Common myeloid progenitor, CD34-positive (primary cell): Measurements from ENCODE around the gene ELOVL7.
"Not testable (repeated sequence)": the region's sequence is repeated elsewhere in the genome, so short reads cannot be mapped to it uniquely, and the experiment has no call there.

ENCODE experiments used
- CTCF ChIA-PET: fragments of 350-600 bp; sonication (Branson Sonifier 250); formaldehyde crosslinking; loops from one replicate; lab custom pipeline; 2021; ENCODE audit warnings: antibody characterized with exemption; lab: Charles Lee
- POLR2A ChIA-PET: fragments of 350-600 bp; sonication (Branson Sonifier 250); formaldehyde crosslinking; loops from one replicate; lab custom pipeline; 2021; ENCODE audit warnings: antibody characterized with exemption; lab: Charles Lee
- DNase-seq, 3 donors: peaks; one replicate each; pipeline versions ENCODE4 v3.0.0 to v3.0.0-alpha.2; 2013
- H3K27ac ChIP-seq, 2 experiments: 1 replicate in 1 of 2; 2 replicates in 1 of 2; pipeline ENCODE4 v1.7.0; 2013; ENCODE audit warnings: inconsistent platforms in 2 of 2, low read length in 2 of 2, mild to moderate bottlenecking in 2 of 2, low read depth in 1 of 2, moderate library complexity in 1 of 2; ENCODE audit not compliant: severe bottlenecking in 2 of 2, insufficient read depth in 1 of 2, poor library complexity in 1 of 2
- H3K27me3 ChIP-seq, 5 experiments: replicated peaks in 2 of 5; 1 replicate in 3 of 5; 2 replicates in 2 of 5; pipeline versions ENCODE4 v1.6.1 to v1.7.0; 2013; ENCODE audit warnings: low read length in 4 of 5, mild to moderate bottlenecking in 2 of 5, moderate library complexity in 2 of 5, inconsistent platforms in 1 of 5; ENCODE audit not compliant: insufficient read depth in 5 of 5, control insufficient read depth in 4 of 5
- H3K36me3 ChIP-seq, 4 experiments: 1 replicate in 2 of 4; 2 replicates in 2 of 4; pipeline versions ENCODE4 v1.6.1 to v1.7.0; 2013; ENCODE audit warnings: low read length in 3 of 4, control low read depth in 1 of 4, mild to moderate bottlenecking in 1 of 4; ENCODE audit not compliant: control insufficient read depth in 4 of 4, insufficient read depth in 4 of 4
- H3K4me1 ChIP-seq, 4 experiments: 1 replicate in 3 of 4; 2 replicates in 1 of 4; pipeline versions ENCODE4 v1.6.1 to v1.7.1; 2013; ENCODE audit warnings: low read length in 3 of 4, mild to moderate bottlenecking in 3 of 4, control low read depth in 1 of 4, inconsistent platforms in 1 of 4, moderate library complexity in 1 of 4; ENCODE audit not compliant: control insufficient read depth in 4 of 4, insufficient read depth in 4 of 4; ENCODE audit errors: control extremely low read depth in 1 of 4
- H3K4me3 ChIP-seq, 7 experiments: 1 replicate in 4 of 7; 2 replicates in 3 of 7; pipeline versions ENCODE4 v1.5.1 to v1.7.0; 2013; ENCODE audit warnings: mild to moderate bottlenecking in 7 of 7, low read length in 6 of 7, moderate library complexity in 6 of 7, inconsistent platforms in 2 of 7, low read depth in 2 of 7, control low read depth in 1 of 7; ENCODE audit not compliant: insufficient read depth in 4 of 7, control insufficient read depth in 1 of 7; ENCODE audit errors: extremely low read depth in 1 of 7
- H3K9me3 ChIP-seq, 5 experiments: 1 replicate in 4 of 5; 2 replicates in 1 of 5; pipeline versions ENCODE4 v1.6.1 to v1.7.1; 2013; ENCODE audit warnings: low read length in 4 of 5, mild to moderate bottlenecking in 2 of 5, inconsistent platforms in 1 of 5, low read depth in 1 of 5, moderate library complexity in 1 of 5; ENCODE audit not compliant: control insufficient read depth in 4 of 5, insufficient read depth in 2 of 5; ENCODE audit errors: control extremely low read depth in 1 of 5
- WGBS: methylation state at CpG from one replicate; pipeline ENCODE4 v1.1.5; 2013; ENCODE audit not compliant: insufficient coverage; 5-methylcytosine and 5-hydroxymethylcytosine counted together

The ELOVL7 gene

DNA sequence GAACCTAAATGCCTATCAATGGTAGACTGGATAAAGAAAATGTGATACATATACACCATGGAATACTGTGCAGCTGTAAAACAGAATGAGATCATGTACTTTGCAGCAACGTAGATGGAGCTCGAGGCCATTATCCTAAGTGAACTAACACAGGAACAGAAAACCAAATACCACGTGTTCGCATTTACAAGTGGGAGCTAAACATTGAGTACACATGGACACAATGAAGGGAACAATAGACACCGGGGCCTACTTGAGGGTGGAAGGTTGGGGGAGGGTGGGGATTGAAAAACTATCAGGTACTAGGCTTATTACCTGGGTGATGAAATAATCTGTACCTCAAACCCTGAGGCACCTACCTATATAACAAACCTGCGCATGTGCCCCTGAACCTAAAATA, 121.7 kb downstream of the ELOVL7 start:
- Histone ChIP-seq H3K4me3 (no peak overlapping the region), H3K27ac (no peak overlapping the region), H3K36me3 (no peaks in the 10 kb centered on the region), H3K4me1 (no peaks in the 10 kb centered on the region), H3K9me3 (no peaks in the 10 kb centered on the region), H3K27me3 (no peaks in the 10 kb centered on the region)
- DNase-seq, result no peak
- WGBS, result 100% methylated on average over 4 of the region's 6 CpGs
- ChIA-PET POLR2A (no interaction called here), CTCF (no interaction called here)

DNA sequence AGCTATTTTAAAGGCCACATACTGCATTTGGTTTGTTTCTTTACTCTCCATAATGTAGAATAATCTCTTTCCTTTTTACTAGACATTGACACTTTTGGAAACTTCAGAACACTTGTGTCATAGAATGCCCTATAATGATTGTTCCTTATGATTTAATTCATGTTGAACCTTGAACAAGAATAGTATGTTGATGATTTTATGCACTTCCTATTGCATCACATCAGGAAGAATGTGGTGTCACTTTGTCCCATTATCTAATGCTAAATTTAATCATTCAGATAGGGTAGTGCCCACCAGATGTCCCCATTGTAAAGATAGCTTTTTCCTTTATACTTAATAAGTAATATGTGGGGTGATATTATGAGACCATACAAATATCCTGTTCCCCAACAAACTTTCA, 124.7 kb downstream of the ELOVL7 start:
- H3K27me3 ChIP-seq, result no peaks in the 10 kb centered on the region
- H3K27ac ChIP-seq, result no peak overlapping the region
- H3K4me1 ChIP-seq, result no peaks in the 10 kb centered on the region
- peaks cover under 1 to 7% (median 2%) of the 10 kb centered on the region in 5 experiments for H3K9me3 ChIP-seq
- ChIA-PET CTCF (interaction anchor here (1.3 to 1.6 kb wide), 3 partner anchors 8 to 72 kb away, joined by 3 to 4 read pairs (median 4); partner anchors contain the start of gene DEPDC1B), POLR2A (no interaction called here)
- no peak overlapping the region for H3K4me3 ChIP-seq
- H3K36me3 ChIP-seq, result no peaks in the 10 kb centered on the region
- peak; percentile 6 to 8 (median 7) for DNase-seq

DNA sequence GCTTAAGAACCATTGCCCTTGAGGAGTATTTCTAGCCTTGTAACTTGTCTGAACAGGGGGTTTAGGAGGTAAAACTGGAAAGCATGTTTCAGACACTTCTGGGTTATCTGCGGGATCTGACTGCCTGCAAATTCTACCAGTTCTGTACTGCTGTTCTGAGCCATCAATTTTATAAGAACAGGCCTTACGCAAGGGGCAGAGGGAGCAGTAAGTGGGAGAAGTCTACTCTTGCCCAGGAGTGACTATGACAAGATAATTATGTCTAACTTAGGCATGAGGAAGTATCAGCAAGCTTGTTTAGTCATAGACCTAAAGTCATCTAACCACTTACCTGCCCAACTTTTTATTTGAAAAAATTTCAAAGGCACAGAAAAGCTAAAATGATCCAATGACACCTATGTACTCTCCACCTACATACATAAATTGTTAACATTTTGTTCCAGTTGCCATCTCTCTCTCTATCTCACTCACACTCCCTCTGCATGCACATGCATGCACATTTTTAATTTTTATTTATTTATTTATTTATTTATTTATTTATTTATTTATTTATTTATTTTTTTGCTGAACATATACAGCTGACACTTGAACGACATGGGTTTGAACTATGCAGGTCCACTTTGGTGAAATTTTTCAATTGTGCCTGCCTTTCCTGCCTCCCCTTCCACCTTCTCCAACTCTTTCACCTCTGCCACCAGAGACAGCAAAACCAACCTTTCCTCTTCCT, 125.7 kb downstream of the ELOVL7 start:
- WGBS, result 94% methylated on average over 3 of the region's 3 CpGs
- CTCF ChIA-PET, result interaction anchor here (0.8 to 1.6 kb wide), 8 partner anchors 9 to 73 kb away, joined by 3 to 4 read pairs (median 3); partner anchors contain the start of gene DEPDC1B
- no peak for DNase-seq
- no peak overlapping the region for H3K27ac ChIP-seq
- no peaks in the 10 kb centered on the region for H3K27me3 ChIP-seq
- POLR2A ChIA-PET, result no interaction called here
- no peak overlapping the region for H3K4me3 ChIP-seq
- peaks cover 1 to 7% (median 2%) of the 10 kb centered on the region in 5 experiments for H3K9me3 ChIP-seq
- no peaks in the 10 kb centered on the region for H3K36me3 ChIP-seq
- H3K4me1 ChIP-seq, result no peaks in the 10 kb centered on the region

DNA sequence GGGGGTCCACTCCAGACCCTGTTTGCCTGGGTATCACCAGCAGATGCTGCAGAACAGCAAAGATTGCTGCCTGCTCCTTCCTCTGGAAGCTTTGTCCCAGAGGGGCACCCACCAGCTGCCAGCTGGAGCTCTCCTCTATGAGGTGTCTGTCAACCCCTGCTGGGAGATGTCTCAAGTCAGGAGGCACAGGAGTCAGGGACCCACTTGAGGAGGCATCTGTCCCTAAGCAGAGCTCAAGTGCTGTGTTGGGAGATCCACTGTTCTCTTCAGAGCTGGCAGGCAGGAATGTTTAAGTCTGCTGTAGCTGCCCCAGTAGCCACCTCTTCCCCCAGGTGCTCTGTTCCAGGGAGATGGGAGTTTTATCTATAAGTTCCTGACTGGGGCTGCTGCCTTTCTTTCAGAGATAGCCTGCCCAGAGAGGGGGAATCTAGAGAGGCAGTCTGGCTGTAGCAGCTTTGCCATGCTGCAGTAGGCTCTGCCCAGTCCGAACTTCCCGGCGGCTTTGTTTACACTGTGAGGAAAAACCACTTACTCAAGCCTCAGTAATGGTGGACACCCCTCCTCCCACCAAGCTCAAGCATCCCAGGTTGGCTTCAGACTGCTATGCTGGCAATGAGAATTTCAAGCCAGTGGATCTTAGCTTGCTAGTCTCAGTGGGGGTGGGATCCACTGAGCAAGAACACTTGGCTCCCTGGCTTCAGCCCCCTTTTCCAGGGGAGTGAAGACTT, 128.7 kb downstream of the ELOVL7 start:
- H3K27ac ChIP-seq, H3K27me3 ChIP-seq, H3K4me3 ChIP-seq, CTCF ChIA-PET, H3K9me3 ChIP-seq, POLR2A ChIA-PET, H3K36me3 ChIP-seq, DNase-seq, H3K4me1 ChIP-seq: not testable (repeated sequence)
- WGBS, result 100% methylated on average over 3 of the region's 3 CpGs

DNA sequence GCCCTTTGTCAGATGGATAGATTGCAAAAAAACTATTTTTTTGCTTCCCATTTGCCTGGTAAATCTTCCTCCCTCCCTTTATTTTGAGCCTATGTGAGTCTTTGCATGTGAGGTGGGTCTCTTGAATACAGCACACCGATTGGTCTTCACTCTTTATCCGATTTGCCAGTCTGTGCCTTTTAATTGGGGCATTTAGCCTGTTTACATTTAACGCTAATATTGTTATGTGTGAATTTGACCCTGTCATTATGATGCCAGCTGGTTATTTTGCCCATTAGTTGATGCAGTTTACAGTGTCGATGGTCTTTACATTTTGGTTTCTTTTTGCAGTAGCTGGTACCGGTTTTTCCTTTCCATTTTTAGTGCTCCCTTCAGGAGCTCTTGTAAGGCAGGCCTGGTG, 131.1 kb downstream of the ELOVL7 start:
- ChIA-PET CTCF (no interaction called here), POLR2A (no interaction called here)
- Histone ChIP-seq H3K4me3 (no peak overlapping the region), H3K27ac (no peak overlapping the region), H3K4me1 (no peaks in the 10 kb centered on the region), H3K27me3 (no peaks in the 10 kb centered on the region), H3K36me3 (no peaks in the 10 kb centered on the region), H3K9me3 (peaks cover 2 to 7% (median 3%) of the 10 kb centered on the region in 5 experiments)
- 95% methylated on average over 2 of the region's 5 CpGs for WGBS
- DNase-seq, result no peak

DNA sequence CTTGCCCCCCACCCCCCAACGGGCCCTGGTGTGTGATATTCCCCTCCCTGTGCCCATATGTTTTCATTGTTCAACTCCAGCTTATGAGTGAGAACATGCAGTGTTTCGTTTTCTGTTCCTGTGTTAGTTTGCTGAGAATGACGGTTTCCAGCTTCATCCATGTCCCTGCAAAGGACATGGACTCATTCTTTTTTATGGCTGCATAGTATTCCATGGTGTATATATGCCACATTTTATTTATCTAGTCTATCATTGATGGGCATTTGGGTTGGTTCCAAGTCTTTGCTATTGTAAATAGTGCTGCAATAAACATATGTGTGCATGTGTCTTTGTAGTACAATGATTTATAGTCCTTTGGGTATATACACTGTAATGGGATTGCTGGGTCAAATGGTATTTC, 132.2 kb downstream of the ELOVL7 start:
- H3K4me3 ChIP-seq, H3K36me3 ChIP-seq, DNase-seq, H3K4me1 ChIP-seq, H3K9me3 ChIP-seq, CTCF ChIA-PET, POLR2A ChIA-PET, H3K27me3 ChIP-seq, H3K27ac ChIP-seq: not testable (repeated sequence)
- WGBS, result 100% methylated on average over 1 of the region's 3 CpGs

DNA sequence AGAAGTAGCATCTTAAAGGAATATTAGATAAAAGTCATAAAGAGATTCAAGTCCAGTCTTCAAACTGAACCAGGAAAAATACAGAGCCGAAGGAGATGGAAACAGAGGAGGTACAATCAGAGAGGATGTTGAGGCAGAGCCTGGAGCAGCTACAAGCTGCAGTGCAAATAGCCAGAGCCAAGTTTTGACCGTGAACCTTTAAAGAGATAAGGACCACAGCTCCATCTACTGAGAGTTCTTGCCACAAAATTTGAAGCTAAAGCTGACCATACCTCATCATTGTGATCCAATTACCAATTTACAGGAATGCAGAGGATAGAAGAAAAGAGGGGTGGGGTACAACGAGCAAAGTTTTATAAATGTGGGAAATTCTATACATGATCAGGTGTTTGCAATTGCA, 133.7 kb downstream of the ELOVL7 start:
- 100% methylated on average over 1 of the region's 3 CpGs for WGBS
- no peaks in the 10 kb centered on the region for H3K4me1 ChIP-seq
- H3K4me3 ChIP-seq, result no peak overlapping the region
- peaks cover 0 to 4% (median 2%) of the 10 kb centered on the region in 5 experiments for H3K9me3 ChIP-seq
- ChIA-PET POLR2A (no interaction called here), CTCF (no interaction called here)
- no peak overlapping the region for H3K27ac ChIP-seq
- no peaks in the 10 kb centered on the region for H3K27me3 ChIP-seq
- no peak for DNase-seq
- H3K36me3 ChIP-seq, result no peaks in the 10 kb centered on the region
